HTR-8/SVneo (cell line): ENCODE data around the gene SCN9A.
"Not testable (repeated sequence)": the region's sequence is repeated elsewhere in the genome, so short reads cannot be mapped to it uniquely, and the experiment has no call there.

Experiments used
- DNase-seq: peaks from one replicate; pipeline ENCODE4 v3.0.0; 2011; ENCODE audit warnings: low spot score, mixed read lengths; ENCODE audit not compliant: insufficient read length
- FAIRE-seq: peaks from 2 replicates; lab custom pipeline; 2011; peaks lifted over from hg19 to GRCh38; lab: Jason Lieb, UNC

Gene SCN9A

GRCh38 chr2:166375736-166376487 is at the start of gene SCN9A:
Gene SCN9A (minus strand): TSS chr2:166375944. CDS start chr2:166311756, 64,188 bp downstream.
- DNase-seq (peak; percentile 56), FAIRE-seq (peak; percentile 69)

- DNase-seq (no peak), FAIRE-seq (no peak)
Observed at GRCh38 chr2:166424841-166425240, 49.1 kb upstream of the SCN9A start.

GRCh38 chr2:166419616-166419934 is 43.8 kb upstream of the SCN9A start:
- DNase-seq (no peak), FAIRE-seq (no peak)

GRCh38 chr2:166418853-166419615 is 43.3 kb upstream of the SCN9A start:
- FAIRE-seq (no peak), DNase-seq (no peak)

GRCh38 chr2:166417669-166418068 is 41.9 kb upstream of the SCN9A start:
- FAIRE-seq (no peak), DNase-seq (no peak)

DNA sequence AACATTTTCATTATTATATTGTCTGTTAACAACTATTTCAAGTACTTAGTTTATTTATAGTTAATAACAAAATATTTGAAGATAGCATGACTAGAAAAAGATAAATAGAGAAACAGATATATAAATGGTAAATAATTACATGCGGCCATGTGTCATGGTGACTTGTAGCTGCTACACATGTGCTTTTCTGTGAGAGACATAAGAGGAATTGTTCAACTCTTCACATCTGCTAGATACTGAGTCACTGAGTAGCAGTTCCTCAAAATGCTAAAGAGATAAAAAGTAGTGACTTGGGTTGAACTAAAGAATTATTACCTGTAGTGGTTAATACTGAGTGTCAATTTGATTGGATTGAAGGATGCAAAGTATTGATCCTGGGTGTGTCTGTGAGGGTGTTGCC is 37.5 kb upstream of the SCN9A start:
- no peak for DNase-seq
- FAIRE-seq: no peak

GRCh38 chr2:166411473-166412230 is 35.9 kb upstream of the SCN9A start:
- FAIRE-seq (peak; percentile 73), DNase-seq (no peak)

- no peak for DNase-seq
- FAIRE-seq: no peak
Observed at GRCh38 chr2:166410828-166411472, 35.2 kb upstream of the SCN9A start.

DNA sequence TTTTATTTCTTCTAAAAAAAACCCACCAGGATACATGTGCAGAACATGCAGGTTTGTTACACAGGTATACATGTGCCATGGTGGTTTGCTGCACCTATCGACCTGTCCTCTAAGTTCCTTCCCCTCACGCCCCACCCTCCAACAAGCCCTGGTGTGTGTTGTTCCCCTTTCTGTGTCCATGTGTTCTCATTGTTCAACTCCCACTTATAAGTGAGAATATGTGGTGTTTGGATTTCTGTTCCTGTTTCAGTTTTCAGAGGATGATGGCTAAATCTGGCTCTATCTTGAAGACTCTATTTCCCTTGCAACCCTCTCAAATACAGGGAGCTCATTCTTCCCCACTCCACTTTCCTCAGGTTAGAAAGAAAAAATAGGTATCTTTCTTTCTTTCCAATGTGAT is 32.0 kb upstream of the SCN9A start:
- DNase-seq, FAIRE-seq: not testable (repeated sequence)

DNA sequence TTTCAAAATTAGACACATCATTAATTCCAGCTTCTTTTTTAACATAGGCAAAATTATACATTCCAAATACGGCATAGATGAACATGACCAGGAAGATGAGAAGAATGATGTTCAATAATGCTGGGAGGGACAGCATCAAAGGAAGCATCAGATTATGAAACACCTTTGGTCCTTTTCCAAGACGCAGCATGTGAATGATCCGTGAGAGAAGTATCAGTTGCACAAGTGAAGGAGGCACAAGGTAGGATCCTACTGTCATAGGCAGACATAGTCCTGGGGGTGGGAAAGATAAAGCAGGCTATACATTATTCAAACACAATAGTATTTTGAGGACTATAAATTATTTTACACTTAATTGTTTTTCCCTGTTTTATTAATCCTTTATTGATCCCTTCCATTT is 30.6 kb upstream of the SCN9A start:
- DNase-seq (no peak), FAIRE-seq (no peak)

DNA sequence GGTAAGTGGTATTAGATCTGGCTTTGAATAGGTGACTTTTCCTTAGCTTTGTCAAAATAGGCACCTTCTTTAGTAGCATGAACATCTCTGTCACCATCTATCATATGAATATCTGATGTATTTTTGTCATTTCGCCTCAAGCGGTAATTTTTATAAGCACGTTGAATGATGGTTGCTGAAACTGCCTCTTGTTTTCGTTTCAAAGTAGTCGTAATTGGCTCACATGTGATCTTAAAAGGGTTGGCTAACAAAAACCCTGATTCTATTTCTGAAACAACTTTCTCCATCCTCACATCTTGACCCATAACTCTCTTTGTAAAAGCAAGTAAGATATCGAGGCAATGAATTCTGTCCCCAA is 29.8 kb upstream of the SCN9A start:
- DNase-seq (no peak), FAIRE-seq (no peak)

DNA sequence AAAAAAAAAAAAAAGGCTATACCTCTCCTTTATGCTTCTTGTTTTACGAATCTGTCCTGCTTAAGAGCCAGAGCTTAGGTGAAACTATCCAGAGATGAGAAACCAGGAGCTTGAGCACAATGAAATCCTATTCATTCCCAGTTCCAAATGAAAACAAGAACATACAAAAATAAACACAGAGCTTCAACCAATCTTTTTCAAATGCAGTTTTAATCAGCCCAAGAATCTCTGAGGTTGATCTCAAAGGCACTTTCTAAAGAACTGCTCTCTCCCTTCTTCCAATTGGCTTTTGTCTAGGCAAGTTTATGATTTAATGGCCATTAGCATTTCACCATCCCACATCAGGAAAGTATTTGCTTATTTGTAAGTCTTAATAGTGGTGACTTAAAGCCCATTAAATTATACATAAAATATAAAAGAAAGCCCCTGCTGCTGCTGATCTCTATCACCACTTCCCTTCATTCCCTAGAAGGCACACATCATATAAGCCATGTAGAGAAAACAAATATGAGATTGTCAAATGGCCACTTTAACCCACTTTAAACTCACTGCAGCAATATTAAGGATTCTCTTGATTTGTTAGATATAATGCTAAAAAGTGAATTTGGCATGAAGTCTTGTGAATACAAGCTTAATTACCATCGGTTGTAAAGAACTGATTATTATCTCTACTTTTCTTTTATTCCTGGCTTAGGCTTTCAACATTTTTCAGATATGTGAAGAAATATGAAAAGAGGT is 29.3 kb upstream of the SCN9A start:
- DNase-seq (no peak), FAIRE-seq (no peak)

DNA sequence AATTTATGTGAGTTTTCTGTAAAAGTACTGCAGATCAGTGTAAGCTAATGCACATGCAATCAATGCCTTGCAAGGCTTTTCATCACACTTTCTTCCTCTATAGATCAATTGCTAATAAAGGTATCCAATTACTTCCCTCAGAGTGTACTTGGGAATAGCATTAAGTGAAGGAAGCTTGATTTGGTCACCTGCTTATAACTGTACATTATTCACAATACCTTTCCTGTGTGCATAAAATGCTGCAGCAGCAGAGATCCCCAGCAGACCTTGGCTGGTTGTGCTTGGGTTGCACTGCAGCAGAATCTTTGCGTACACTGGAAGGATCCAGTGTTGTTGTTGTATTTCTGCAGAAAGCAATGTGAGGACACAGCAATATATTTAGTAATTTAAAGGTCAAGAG is 18.5 kb upstream of the SCN9A start:
- no peak for FAIRE-seq
- DNase-seq: no peak

DNA sequence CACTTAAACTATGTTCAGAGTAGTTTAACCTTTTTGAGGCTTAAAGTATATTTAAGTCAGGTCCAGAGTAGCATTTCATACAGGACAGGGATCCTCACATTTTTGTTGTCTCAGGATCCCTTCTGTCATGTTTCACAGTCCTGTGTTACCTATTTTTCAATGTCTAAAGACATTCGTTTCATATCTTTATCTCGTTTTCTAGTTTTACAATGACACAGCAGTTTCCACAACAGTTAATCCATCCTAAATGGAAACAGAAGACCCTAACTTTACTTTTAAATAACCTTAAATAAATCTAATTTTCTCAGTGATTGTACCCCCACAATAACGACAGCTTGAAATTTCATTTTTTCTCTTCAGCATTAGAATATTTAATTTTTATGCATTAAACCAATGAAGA is 17.3 kb upstream of the SCN9A start:
- DNase-seq: no peak
- FAIRE-seq: no peak

- DNase-seq (no peak), FAIRE-seq (no peak)
Observed at GRCh38 chr2:166388481-166389070, 12.8 kb upstream of the SCN9A start.

GRCh38 chr2:166385313-166385712 is 9.6 kb upstream of the SCN9A start:
- DNase-seq (no peak), FAIRE-seq (no peak)

DNA sequence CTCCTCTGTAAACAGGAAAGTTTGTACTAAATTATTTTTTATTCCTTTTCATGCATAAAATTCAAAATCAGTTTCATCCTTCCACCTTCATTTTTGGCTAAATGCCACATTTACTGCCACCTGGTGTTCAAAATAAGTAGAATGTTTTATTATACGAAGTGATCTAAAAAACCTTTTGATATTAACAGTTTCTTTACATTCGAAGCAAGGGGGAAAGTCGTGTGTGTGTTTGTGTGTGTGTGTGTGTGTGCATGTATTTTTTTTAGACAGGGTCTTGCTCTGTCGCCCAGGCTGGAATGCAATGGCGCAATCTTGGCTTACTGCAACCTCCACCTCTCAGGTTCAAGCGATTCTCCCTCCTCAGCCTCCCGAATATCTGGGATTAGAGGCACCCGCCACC is 9.0 kb upstream of the SCN9A start:
- no peak for FAIRE-seq

DNA sequence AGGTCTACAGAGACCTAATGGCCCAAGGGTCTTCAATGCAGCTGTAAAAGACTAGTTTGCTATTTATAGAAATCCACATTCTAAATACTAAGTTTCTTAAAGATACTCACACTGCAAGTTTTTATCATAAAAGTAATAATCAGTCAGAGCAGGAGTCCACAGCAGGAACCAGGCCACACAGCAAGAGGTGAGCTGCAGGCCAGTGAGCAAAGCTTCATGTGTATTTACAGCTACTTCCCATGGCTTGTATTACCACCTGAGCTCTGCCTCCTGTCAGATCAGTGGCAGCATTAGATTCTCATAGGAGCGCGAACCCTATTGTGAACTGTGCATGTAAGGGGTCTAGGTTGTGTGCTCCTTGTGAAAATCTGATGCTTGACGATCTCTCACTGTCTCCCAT is 6.7 kb upstream of the SCN9A start:
- DNase-seq: no peak
- FAIRE-seq: no peak

More for the DNA sequence above, 9.0 kb upstream of the SCN9A start:
- DNase-seq: no peak

DNA sequence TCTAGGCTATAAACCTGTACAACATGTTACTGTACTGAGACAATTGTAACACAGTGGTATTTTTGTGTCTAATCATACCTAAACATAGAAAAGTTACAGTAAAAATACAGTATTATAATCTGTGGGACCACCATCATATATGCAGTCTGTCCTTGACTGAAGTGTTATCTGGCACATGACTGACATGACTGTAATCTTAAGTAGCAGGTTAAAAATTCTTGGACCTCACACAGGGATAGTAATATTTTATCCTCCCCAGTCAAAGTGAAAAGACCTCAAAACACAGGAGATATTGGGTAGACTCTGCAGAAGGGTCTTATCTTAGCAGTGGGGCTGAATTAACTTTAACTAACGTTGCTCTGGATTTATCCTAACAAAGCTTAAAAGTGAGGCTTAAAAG is 4.9 kb upstream of the SCN9A start:
- DNase-seq: no peak
- no peak for FAIRE-seq

DNA sequence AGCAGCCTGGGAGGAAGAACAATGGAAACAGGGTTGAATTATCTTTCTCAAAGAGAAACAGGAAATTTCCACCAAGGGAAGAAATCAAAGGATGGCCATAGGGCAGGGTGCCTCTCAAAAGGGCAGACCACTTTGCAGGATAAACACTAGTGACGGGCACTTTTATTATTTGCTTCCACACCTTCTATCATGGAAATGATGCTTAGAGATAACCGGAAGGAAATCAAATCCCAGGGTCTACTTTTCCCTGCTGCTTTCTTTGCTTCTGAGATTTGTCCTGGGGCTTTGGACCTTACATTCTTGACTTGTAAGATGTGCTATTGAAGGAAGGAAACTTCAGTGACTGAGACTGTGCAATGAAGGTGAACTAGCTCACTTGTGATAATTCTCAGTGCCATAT is 1.1 kb upstream of the SCN9A start:
- DNase-seq (no peak), FAIRE-seq (no peak)
